Kasumi-1 (cell line): ENCODE results near the gene QSOX1.

Experiments
- DNase-seq, 2 experiments: peaks; one replicate each; lab custom pipeline; 2025; lab: John Stamatoyannopoulos, UW

QSOX1 gene

DNA sequence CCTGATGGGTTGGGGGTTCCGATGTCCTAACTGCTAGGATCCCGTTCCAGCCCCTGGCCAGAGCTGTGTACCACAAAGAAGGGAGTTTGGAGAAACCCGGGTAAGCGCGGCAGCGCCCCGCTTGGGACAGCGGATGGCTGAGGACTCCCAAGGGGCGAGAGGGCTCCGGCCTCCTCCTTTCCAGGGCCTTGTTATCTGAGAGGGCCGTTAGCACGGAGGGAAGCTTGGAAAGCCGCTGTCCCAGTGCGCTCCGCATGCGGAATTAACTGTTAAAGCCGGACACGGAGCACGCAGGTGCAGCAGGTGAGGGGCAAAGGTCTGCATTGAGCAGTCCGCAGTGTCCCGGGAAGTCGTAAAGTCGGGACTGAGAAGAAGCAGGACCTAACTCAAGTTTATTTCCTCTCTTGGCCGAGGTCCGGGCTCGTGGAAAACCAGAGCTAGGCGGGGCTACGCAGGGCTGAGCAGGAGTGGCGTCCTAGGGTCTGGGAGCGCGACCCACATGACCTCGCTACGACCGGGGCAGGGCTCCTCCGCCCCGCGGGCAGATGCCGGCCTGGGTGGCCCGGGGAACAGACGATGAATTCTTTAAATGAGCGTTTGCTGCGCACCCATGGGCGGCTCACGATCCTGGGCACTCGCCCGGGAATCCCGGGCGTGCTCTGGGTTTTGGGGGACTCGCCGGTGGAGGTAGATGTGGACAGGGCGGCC, 79.9 kb downstream of the QSOX1 start:
- DNase-seq, result no peak

DNA sequence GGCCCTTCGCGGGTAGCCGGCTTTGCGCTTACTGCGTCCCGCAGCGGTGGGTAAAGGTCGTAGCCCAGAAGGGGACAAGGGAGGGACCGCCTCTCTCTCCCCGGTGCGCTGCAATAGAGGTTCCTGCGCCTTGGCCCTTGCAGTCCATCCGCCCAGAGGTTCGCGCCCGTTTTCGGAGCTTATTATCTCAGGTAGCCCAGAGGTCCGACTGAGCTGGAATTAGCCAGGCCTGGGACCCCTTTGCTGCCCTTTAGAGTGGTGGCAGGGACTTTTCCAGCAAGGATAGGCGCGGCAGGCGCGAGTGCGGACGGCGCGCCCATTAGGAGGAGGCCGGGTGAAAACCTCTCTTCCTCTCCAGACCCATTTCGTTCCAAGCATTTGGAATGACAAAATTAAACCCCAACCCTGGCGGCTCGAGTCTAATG, 80.4 kb downstream of the QSOX1 start:
- no peak for DNase-seq

DNA sequence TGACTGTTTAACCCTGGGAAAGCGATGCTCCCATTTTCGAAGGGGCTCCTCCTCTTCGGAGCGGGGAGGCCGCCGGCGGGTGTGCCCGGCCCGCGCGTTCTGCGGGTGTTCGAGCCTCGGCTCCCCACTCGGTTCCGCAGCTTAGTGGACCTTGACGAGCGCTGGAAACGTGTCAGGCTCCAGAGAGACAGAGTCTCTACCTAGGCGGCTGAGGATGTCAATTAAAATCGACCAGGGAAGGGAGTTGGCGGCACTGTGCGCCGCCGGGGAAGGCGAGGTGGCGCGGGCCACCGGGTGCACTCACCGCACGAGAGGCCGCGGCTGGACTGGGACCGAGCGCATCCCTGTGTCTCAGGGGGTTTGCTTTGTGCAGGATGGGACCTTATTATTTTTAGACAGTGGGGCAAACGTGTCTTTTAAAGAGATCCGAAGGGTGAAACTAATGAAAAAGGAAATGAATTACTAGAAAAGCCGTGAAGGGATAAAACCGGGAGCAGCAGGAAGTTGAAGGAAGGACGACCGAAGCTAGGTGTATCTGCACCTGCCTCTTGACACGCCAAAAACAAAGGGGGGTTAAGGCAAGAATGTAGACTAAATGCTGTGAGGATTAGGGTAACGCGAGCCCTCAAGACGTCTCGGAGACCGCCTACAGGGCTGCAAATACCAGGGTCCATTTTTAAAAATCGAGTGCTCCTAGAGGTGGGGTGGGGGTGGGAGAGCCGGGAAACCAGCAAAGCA, 81.0 kb downstream of the QSOX1 start:
- DNase-seq, result no peak

- DNase-seq, result no peak
Observed at GRCh38 chr1:180236698-180237509, 82.2 kb downstream of the QSOX1 start.

DNA sequence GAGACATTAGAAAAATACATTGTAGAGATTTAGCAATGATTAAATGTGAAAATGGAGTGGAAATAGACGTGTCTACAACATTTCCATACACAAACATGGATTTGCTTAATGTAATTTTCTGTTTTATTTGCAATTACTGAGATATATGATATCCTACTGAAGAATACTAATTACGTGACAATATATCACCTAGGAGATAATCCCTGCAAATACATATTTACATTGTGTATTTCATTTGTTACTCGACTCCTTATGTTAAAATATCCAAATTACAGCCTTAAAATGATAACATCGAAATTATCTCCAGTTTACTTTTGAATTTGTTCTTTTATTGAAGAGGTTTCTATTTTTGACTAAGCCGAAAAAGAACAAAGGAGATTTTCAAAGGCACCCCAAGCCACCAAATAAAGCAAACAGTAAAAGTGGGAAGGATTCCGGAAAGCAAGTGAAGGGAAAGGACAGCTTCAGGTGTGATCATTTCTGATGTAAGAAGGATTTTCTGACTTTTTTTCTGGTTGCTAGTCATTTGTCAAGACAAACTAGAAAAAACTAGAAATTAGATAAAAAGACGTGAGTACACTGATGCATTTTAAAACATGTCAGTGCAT, 83.3 kb downstream of the QSOX1 start:
- DNase-seq, result no peak

GRCh38 chr1:180238675-180239074, 84.0 kb downstream of the QSOX1 start:
- no peak for DNase-seq

- DNase-seq, result no peak
Observed at GRCh38 chr1:180239145-180240096, 84.8 kb downstream of the QSOX1 start.

DNA sequence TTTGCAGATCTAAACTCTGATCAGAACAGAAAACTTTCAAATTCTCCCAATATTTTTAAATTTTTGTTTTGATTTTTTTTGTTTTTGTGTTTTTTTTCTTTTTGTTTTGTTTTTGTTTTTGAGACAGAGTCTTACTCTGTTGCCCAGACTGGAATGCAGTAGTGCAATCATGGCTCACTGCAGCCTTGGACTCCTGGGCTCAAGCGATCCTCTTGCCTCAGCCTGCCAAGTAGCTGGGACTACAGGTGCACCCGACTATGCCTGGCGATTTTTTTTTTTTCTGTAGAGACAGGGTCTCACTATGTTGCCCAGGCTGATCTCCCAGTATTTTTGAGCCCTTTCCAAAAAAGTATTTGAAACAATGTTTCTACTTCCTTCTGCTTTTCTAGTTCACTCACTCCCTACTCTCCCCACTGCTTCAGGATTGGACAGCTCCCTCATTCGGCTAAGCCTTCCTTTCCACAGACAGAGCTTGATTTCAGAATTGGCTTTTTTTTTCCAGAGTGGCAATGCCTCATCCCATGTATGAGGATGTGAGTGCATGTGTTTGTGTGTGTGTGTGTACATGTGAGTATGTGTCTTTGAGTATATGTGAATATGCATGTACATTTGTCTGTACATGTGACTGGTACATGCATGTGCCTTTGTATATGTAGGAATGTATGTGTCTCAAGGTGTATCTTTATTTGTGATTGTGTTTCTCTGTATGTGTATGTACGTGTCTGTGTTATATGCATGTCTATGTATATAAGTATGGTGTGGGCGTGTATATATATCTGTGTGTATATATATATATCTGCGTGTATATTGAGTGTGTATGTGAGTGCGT, 87.3 kb downstream of the QSOX1 start:
- DNase-seq, result peak; percentile 79 to 86

DNA sequence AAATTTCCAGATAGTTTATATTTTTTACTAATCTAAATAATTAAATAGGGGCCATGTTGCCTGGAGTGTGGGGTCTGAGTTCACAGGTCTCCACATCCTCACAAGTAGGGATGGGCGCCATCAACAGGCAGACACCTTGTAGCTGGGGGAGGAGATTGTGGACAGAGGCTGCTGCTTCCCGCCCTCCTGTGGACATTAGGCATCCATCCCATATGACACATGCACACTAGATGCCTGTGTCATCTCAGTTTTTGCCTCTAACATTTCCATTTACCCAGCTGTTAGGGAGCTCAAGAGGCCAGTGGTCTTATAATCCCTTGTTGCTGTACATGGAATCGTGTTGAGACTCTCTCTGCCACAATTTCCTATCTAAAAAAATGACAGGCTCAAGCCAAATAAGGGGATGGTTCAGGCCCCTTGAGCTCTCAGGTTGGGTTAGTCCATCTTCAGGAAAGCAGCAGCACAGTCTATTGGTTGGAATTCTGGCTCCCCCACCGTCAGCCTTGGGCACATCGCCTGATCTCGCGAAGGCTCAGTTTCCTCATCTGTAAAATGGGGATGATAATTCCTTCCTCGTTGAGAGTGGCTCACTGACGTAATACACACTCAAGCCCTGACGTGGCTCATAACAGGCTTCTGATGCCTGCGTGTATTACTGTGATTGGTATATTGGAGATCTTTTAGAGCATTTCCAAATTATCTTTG, 89.0 kb downstream of the QSOX1 start:
- no peak for DNase-seq

DNA sequence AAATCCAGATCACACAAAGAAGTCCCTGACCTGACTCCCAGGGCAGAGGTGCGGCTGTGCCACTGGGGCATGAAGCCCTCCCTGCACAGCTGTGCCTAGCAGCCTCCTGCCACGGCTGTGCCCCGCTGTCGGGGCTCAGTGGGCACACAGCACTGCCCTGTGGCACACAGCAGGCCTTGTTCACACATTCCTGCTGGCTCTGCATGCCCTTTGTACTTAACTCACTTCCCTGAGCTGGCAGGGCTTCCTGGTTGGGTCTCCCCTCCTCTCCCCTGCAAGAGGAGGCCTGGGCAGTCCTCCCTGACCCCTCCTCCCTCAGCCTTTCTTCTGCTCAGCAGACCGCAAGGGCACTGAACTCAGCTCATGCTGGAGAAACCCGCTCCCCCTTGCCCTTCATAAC, 90.2 kb downstream of the QSOX1 start:
- no peak for DNase-seq

DNA sequence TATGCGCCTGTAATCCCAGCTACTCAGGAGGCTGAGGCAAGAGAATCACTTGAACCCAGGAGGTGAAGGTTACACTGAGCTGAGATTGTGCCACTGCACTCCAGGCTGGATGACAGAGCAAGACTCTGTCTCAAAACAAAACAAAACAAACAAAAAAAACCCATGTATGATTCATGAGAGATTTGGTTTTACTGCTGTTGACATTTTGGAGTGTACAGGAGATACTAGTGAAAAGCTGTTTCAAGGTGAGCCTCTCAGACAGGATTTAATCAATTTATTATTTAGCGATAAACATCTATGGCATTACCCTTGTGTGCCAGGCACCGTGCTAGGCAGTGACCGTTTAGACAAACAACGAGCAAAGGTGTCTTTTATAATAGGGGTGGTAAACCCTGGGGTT, 91.9 kb downstream of the QSOX1 start:
- DNase-seq, result no peak

- DNase-seq, result peak in 1 of 2 experiments; percentile 31
Observed at GRCh38 chr1:180247061-180247460, 92.4 kb downstream of the QSOX1 start.

DNA sequence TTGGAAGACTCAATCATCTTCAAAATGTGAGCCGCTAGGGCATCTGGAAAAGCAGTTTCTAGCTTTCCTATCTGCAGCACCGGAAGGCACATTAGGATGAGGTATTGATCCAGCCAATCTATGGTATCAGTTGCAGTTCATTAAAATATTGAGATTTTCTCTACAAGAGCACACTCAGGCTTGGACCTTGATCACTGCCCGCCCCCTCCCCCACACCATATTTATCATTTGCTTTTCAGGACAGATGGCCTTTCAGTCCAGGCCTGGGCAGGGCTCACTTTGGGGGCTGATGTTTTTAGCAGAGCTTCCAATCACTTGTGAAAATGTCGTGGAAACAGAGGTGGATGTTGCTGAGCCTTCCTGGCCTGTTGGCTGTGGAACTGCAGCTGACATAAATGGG, 92.9 kb downstream of the QSOX1 start:
- no peak for DNase-seq

- DNase-seq, result no peak
Observed at GRCh38 chr1:180248176-180248575, 93.5 kb downstream of the QSOX1 start.

- no peak for DNase-seq
Observed at GRCh38 chr1:180248731-180249681, 94.3 kb downstream of the QSOX1 start.

DNA sequence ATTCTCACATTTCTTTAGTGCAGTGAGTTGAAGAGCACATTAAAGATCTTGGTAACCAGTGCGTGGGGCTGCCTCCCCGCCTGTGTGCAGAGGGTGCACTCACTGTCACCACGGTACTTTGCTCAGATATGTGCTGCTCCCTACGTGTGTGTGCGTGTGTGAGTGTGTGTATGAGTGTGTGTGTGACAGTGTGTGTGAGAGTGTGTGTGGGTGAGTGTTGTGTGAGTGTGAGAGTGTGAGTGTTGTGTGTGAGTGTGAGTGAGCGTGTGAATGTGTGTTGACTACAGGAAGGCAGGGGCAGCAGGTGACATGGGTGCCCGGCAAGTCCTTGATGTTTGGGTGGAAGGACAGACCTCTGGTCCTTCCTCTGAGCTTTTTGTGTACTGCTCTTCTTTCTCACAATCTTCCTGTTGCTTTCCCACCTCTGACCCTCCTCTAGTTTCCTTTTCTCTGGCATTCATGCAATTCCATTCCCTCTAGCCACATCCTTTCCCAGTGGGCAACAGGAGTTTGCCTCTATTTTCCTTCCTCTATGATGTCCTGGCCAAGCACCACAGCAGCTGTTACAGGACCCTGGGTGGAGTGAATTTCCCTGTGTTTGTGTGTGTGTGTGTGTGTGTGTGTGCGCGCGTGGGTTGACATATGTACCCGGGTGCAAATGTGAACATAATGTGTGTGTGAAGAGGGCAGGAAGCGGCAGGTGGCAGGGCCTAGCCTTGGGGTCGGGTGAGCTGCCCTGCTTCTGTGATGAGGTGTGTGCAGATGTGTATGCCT, 95.2 kb downstream of the QSOX1 start:
- no peak for DNase-seq

DNA sequence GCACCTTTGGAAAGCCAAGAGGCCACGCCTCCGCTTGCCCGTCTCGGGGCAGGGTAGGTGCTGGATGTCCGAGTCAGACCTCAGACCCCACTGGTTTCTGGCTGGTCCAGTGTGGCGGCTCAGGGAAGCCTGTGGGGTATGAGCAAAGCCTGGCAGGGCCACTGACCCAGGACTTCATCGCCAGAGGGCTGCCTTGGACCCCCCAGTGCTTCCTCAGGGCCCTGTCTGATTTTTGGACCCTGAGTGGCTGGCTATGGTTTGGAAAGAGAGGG, 95.8 kb downstream of the QSOX1 start:
- DNase-seq, result no peak
